Stimulated activated CD4-positive, alpha-beta T cell treated with anti-CD3 and anti-CD28 coated beads, Interleukin-15, amount 100 ng/mL, for 1 hour (primary cell): ENCODE data around the gene DGKD.

Experiments
- DNase-seq, 2 donors: peaks; one replicate each; pipeline ENCODE4 v3.0.0-alpha.2; 2020; ENCODE audit warnings: low read depth in 1 of 2, low spot score in 1 of 2

Gene DGKD

DNA sequence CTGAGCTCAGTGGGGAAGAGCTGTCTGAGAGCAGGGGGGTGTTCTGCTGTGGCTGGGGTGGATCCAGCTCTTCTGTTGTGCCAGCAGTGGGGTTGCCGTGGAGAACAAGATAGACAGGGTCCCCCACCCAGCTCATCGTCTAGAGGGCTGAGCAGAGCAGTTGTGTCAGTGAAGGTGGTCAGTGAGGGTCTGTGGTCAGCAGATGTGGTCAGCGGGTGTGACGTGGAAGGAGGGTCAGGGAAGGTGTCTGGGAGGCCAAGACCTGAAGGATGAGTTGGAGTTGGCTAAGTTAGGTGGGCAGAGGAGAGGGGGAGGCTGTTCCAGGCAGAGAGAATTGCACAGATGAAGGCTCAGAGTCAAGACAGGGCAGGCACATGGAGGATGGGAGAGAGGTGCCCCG is 103.1 kb downstream of the DGKD start:
- DNase-seq: no peak

DNA sequence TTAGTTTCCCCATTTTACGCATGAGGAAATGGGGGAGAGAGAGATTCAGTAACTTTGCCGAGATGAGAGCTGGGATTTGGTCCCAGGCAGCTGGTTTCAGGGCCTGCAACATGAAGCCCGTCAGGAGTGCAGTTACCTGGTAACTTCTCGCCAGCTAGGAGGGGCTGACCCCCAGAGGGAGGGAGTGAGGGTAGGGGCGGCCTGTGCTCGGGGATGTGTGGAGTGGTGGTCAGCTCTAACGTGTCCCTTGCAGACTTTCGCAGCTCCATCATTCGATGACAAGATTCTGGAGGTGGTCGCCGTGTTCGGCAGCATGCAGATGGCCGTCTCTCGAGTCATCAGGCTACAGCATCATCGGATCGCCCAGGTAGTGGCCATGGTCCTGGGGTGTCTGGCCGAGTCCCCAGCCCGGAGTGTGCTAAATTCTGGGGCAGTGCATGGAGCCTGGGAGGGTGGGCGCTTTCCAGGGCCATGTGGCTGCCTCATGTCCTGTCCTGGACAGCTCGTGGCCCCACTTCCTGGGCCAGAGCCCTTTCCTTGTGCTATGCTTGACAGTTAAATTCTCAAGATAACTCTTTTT is 103.8 kb downstream of the DGKD start:
- no peak for DNase-seq

DNA sequence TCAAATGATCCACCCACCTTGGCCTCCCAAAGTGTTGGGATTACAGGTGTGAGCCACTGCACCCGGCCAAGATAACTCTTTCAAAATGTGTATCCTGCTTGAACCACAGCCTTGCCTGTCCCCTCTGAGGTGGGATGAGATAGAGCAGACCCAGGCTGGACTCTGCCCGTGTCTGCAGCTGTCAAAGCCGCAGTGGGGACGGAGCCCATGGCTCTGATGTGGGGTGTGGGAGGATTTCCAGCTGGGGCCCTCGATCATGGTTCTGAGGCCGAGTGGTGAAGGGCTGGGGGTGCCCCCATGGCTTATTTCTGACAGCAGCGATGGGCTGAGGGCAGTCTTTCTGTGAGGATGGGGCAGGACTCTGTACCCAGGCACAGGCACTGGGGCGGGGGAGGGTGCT is 104.5 kb downstream of the DGKD start:
- no peak for DNase-seq

DNA sequence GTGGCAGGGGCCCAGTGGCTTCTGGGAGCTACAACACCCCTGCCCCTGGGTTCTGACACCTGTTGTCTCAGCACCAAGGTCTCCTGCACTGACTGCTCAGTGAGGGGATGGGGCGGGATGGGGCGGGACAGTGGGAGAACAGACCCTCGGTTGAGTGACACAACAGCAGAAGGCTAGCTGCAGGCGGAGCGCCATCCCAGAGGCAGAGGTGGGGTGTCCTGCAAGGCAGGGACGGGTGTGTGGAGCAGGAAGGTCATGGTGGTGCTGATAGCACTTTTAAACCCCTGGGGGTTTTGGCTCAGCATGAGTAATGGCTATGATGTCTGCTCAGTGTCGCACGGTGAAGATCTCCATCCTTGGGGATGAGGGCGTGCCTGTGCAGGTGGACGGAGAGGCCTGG is 105.1 kb downstream of the DGKD start:
- no peak for DNase-seq

DNA sequence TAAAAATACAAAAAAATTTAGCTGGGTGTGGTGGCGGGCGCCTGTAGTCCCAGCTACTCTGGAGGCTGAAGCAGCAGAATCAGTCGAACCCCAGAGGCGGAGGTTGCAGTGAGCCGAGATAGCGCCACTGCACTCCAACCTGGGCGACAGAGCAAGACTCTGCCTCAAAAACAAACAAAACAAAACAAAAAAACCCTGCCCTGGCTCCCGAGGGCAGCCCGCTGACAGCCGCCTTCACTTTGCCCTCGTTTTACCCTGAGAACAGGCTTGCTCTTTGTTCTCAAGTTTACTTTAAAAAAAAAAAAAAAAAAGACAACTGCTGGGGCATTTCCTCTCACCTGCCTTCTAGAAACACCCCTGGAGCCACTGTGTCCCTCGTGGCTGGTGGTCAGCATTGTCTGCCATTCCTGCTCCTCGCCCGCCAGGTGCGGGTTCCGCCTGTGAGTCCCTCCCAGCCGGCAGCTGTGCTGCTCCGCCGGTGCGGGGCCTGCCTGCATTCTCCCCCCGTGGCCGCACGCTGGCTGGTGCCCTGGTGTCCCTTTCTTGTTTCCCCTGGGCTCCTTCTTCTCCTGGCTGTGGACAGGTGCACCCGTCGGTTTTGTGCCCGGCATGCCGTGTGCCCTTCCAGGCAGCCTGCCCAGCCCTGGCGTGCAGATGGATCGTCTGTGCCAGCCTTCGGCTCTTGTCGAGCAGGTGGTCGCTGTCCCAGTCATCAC is 106.6 kb downstream of the DGKD start:
- no peak for DNase-seq

DNA sequence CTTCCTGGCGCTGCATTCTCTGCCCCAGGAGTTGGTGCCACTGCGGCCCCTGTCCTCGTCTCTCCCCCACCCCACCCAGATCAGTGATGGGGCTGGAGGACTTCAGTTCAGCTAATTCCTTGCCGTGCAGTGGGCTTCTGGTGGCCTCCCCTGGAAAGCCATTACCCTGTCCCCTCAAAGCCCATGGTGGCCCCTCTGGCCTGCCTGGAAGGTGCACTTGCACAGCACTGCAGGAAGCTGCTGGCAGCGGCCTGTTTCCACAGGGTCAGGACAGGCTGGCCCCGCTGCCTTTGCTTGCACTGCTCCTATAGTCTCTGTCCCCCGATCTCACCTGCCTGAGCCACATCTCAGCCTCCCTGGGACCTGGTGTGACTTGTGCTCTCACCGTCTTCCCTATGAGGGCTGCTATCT is 107.2 kb downstream of the DGKD start:
- no peak for DNase-seq

DNA sequence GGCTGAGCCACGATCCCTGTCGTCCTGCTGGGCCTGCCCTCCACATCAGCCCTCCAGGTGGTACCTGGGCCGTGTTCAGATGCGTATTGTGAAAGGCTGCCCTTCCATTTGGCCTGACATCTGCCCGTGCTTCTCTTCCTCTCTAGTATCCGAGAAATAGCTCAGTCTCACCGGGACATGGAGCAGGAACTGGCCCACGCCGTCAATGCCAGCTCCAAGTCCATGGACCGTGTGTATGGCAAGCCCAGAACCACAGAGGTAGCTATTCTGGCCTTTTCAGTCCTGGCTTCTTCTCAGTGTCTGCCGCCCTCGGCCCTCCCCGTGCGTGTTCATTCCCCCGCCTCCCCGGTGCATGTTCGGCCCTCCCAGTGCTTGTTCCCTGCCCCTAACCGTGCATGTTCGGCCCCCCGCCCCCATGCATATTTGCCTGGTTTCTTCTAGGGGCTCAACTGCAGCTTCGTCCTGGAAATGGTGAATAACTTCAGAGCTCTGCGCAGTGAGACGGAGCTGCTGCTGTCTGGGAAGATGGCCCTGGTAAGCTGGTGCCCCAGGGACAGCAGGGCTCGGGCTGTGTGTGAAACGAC is 108.0 kb downstream of the DGKD start:
- DNase-seq: no peak

DNA sequence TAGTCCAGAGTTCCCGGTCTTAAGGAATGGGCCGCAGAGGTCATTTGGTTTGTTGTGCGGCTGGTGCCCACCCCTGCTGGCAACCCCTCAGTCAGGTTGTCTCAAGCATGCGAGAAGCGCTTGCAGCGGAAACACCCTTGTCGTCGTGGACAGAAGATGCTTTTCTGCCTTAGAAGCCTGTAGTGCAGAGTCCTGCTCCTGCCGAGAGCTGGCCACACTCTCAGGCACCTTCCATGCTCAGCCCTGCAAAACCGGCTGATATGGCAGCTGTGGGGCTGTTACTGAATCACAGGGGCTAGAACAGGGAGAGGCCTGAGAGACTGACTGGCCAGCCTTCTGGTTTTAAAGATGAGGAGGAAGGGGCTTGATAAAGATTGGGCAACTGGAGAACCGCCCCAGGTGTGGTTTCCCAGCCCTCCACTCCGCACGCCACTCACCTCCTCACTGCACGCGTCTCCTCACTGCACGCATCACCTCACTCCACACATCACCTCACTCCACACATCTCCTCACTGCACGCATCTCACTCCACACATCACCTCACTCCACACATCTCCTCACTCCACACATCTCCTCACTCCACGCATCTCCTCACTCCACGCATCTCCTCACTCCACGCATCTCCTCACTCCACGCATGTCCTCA is 108.7 kb downstream of the DGKD start:
- DNase-seq: no peak

DNA sequence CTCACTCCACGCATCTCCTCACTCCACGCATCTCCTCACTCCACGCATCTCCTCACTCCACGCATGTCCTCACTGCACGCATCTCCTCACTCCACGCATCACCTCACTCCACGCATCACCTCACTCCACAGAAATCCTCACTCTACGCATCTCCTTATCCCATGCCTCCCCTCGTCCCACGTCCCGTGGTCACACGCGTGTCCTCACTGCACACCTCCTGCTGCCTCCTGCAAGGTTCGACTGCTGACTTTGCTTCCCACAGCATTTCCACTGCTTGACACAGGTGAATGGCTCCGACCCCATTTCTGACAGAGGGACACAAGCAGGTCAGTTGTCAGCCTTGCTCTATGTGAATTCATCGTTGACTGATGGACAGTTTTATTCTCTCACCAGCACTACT is 109.3 kb downstream of the DGKD start:
- DNase-seq: no peak

DNA sequence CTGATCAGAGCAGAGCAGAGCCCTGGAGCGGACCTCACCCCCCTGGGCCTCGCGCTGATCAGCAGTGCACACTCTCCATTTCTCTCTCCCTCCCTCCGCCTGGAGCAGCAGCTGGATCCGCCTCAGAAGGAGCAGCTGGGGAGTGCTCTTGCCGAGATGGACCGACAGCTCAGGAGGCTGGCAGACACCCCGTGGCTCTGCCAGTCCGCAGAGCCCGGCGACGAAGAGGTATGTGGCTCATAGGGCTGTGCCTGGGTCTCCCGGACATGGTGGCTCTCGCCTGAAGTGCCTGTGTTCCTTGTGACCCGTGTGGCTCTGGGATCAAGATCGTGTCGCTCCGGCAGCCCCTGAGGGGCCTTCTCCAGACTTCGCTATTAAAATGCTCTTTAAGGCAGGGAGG is 109.8 kb downstream of the DGKD start:
- no peak for DNase-seq

GRCh38 chr2:233464531-233465240 is 110.4 kb downstream of the DGKD start:
- DNase-seq: no peak

GRCh38 chr2:233466991-233467603 is 112.8 kb downstream of the DGKD start:
- DNase-seq: no peak

- no peak for DNase-seq
These were observed 113.9 kb downstream of the DGKD start for GRCh38 chr2:233468047-233468740.

DNA sequence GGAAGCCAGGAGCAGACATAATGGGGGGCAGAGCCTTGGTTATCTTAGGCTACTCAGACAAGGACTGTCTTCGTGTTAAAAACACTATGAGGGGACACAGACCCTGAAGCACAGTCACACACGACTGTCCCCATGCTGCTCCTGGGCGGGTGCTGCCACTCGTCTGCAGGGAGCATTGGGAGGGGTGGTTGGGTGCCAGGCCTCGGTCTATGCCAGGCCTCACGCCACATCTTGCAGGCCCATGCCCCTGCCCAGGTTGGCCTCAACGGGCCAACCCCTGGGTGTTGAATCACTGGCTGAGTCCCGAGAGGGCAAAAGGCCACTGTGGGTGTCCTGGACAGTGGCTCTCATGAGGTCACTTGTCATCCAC is 114.4 kb downstream of the DGKD start:
- DNase-seq: no peak

DNA sequence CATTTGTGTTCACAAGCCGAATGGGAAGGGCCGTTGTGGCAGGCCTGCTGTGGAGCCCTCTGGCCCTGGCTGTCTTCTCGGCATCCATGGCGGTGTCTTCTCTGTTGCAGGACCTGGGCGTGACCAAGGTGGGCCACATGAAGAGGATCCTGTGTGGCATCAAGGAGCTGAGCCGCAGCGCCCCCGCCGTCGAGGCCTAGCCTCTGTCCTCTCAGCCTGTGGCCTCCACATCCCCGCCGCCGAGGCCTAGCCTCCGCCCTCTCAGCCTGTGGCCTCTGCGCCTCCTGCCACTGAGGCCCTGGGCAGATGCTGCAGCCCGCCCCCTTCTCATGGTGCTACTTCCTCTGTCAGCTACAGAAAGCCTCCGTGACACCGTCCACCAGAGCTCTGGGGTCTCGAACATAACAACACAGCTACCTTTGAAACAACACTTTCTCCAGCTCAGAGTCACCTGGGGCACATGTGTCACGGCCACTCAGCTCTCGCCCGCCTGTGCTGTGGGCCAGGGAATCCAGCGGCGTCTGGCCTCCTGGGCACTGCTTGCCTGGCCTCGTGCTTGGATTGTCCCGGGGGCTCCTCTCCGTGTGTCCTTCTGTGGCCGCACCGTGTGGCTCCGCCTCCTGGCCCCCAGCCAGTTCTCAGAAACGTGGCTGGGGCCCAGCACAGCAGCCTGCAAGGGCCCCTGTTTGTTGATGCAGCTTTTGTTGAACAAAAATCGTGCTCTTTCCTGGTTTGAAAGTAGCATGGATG is 115.1 kb downstream of the DGKD start:
- no peak for DNase-seq

DNA sequence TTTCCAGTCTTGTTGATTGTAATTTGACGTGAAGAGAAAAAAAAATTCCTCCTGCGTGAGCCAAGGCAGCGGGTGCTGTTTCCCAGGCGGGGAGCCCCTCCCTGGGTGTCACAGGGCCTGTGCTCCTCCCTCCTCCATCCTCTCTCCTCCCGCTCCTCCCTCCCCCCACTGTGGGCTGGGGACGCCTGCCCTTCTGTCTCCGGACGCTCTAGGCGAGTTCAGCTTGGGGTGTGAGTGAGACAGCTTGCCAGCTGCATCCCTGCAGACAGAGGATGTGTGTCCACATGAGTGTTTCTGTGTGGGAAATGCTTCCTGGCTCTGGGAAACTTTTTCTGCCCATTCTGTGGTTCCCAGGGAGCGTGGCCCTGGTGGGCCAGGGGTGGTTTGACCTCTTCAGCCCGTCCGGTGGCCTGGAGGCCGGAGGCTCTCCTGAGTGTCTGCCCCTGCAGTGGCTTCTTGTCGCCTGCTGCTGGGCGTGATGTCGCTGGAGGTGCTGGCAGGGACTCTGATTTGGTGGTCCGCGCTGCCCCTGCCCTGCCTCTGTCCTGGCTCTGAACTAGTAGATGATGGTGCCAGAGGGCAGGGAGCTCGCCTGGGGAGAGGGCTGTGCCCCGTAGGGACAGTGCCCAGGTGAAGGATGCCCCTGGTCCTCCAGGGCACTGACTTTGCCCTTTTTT is 115.9 kb downstream of the DGKD start:
- no peak for DNase-seq

DNA sequence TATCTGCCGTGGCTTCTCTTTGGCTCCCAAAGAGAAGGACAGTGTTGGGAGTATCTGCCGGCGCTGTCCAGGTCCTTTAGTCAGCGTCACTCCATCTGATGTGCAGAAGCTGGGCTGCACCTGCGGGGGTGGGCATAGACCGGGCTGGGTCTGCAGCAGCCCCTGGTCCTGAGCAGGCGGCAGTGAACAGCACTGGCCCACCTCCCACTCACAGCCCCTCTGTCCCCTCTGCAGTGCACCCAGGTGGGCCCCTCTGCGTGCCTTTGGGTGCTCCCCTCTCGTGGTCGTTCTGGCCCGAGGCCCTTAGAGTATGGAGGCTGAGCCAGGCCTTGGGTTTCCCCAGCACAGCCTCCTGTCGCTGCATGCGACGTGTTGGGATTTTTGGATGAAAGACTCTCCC is 116.5 kb downstream of the DGKD start:
- no peak for DNase-seq

GRCh38 chr2:233471291-233472035 is 117.2 kb downstream of the DGKD start:
- no peak for DNase-seq

GRCh38 chr2:233473386-233473791 is 119.1 kb downstream of the DGKD start:
- DNase-seq: no peak
